Measurements from ENCODE around the gene ARHGEF12.

DNA sequence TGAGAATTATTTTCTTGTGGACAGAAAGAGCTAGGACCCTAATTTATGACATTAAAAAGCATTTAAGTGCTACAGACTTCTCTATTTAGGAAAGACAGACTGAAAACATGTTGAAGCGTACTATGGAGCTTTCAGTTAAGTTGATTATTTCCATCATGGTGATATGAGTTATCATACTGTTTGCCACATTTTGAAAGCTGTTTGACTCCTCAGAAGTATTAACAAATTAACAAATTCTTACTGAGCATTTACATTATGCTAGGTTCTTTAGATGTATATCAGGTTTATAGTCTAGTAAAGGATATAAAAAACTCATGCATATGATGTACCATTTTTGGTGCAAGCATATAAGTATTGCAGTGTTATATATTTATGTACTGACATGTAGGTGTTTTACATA lies 50.1 kb downstream of the ARHGEF12 start:
- TF ChIP-seq, protein P1, sequence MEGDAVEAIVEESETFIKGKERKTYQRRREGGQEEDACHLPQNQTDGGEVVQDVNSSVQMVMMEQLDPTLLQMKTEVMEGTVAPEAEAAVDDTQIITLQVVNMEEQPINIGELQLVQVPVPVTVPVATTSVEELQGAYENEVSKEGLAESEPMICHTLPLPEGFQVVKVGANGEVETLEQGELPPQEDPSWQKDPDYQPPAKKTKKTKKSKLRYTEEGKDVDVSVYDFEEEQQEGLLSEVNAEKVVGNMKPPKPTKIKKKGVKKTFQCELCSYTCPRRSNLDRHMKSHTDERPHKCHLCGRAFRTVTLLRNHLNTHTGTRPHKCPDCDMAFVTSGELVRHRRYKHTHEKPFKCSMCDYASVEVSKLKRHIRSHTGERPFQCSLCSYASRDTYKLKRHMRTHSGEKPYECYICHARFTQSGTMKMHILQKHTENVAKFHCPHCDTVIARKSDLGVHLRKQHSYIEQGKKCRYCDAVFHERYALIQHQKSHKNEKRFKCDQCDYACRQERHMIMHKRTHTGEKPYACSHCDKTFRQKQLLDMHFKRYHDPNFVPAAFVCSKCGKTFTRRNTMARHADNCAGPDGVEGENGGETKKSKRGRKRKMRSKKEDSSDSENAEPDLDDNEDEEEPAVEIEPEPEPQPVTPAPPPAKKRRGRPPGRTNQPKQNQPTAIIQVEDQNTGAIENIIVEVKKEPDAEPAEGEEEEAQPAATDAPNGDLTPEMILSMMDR (IDR thresholded peaks at IDR 0.05): no peak
- no peak for TF ChIP-seq POLR2A (IDR thresholded peaks at IDR 0.05)
